Thyroid gland (tissue), 4 donors: Measurements from ENCODE around the gene ZBTB7B.

Experiments used
- POLR2A ChIP-seq, 2 donors: fragments of 450-650 bp; IDR thresholded peaks; one replicate each; pipeline ENCODE4 v1.6.1; 2017; ENCODE audit warnings: antibody characterized with exemption in 2 of 2, mild to moderate bottlenecking in 2 of 2, moderate library complexity in 1 of 2
- TF ChIP-seq, protein P1 (sequence below), 6 experiments: fragments of 200-600 bp in 3 of 6; fragments of 450-650 bp in 3 of 6; sonication (generic) in 3 of 6; IDR thresholded peaks; one replicate each; pipeline ENCODE4 v1.5.1; 2016 to 2019; ENCODE audit warnings: antibody characterized with exemption in 6 of 6, mild to moderate bottlenecking in 2 of 6, inconsistent platforms in 1 of 6, moderate library complexity in 1 of 6

- TF ChIP-seq, protein P1, sequence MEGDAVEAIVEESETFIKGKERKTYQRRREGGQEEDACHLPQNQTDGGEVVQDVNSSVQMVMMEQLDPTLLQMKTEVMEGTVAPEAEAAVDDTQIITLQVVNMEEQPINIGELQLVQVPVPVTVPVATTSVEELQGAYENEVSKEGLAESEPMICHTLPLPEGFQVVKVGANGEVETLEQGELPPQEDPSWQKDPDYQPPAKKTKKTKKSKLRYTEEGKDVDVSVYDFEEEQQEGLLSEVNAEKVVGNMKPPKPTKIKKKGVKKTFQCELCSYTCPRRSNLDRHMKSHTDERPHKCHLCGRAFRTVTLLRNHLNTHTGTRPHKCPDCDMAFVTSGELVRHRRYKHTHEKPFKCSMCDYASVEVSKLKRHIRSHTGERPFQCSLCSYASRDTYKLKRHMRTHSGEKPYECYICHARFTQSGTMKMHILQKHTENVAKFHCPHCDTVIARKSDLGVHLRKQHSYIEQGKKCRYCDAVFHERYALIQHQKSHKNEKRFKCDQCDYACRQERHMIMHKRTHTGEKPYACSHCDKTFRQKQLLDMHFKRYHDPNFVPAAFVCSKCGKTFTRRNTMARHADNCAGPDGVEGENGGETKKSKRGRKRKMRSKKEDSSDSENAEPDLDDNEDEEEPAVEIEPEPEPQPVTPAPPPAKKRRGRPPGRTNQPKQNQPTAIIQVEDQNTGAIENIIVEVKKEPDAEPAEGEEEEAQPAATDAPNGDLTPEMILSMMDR (IDR thresholded peaks at IDR 0.05), result no peak
- no peak for TF ChIP-seq POLR2A (IDR thresholded peaks at IDR 0.05)
Measured at GRCh38 chr1:154975409-154976059, 27.1 kb upstream of the ZBTB7B start.
